ENCODE measurements around the gene PGS1. TPM values are rescaled to one million over a fixed set of nuclear protein-coding genes. Genes with fewer than 3 reads are reported as not detected.

The PGS1 gene
- total and polyA plus RNA-seq, 2 of the 8 experiments (the other 6 are each of a cell fraction or from before 2014, with no cell fraction given) = 46.7 to 60.0 TPM

- Histone ChIP-seq H3K79me1 (ENCODE audit: low read depth, low read length) (peaks cover 4% of the 10 kb centered on the region), H2AK5ac (ENCODE audit: low read depth, low read length) (no peak overlapping the region), H3K56ac (replicated peaks; ENCODE audit: insufficient read length, low read depth, low read length) (no peak overlapping the region), H4K8ac (ENCODE audit: extremely low read depth, insufficient read depth, low read length) (peak overlapping the region; percentile 65; the same call in 1 of the 2 replicates), H3K4me3 (ENCODE audit: extremely low read depth in 1 of 4, insufficient read depth in 2 of 4, low read depth in 3 of 4, low read length in 4 of 4) (no peak overlapping the region), H3K4me2 (ENCODE audit: insufficient read depth in 1 of 2, low read depth in 2 of 2, low read length in 2 of 2) (no peak overlapping the region), H3K27ac (ENCODE audit: low read depth, low read length) (no peak overlapping the region), H3K4ac (replicated peaks; ENCODE audit: insufficient read length, low read depth, low read length) (no peak overlapping the region), H3K23ac (ENCODE audit: insufficient read length) (no peak overlapping the region), H4K5ac (ENCODE audit: insufficient read length, low read depth, low read length) (no peak overlapping the region), H3K36me3 (ENCODE audit: control insufficient read depth in 2 of 4, insufficient read depth in 4 of 4, low read length in 3 of 4) (peaks cover 9 to 46% (median 28%) of the 10 kb centered on the region in 4 experiments; a peak in 7 of 8 replicates), H3K14ac (ENCODE audit: insufficient read length) (no peak overlapping the region), H2BK120ac (replicated peaks; ENCODE audit: low read depth, low read length) (no peak overlapping the region), H2BK15ac (ENCODE audit: low read length) (no peak overlapping the region), H3K9me3 (ENCODE audit: insufficient read depth in 2 of 2, low read depth in 1 of 2, low read length in 1 of 2) (no peaks in the 10 kb centered on the region), H3K79me2 (ENCODE audit: control insufficient read depth in 1 of 2, insufficient read depth in 2 of 2, low read length in 2 of 2) (peaks cover 0 to 13% of the 10 kb centered on the region in 2 experiments; a peak in 1 of 4 replicates), H3K27me3 (replicated peaks in 1 of 4; ENCODE audit: control insufficient read depth in 3 of 4, extremely low read depth in 1 of 4, insufficient read depth in 3 of 4, low read length in 3 of 4) (no peaks in the 10 kb centered on the region), H3K9ac (replicated peaks in 1 of 4; ENCODE audit: extremely low read depth in 1 of 4, low read depth in 3 of 4, low read length in 3 of 4) (no peak overlapping the region), H3K4me1 (replicated peaks in 1 of 4; ENCODE audit: control insufficient read depth in 3 of 4, insufficient read depth in 4 of 4, low read length in 3 of 4) (peaks cover 0 to 7% (median 0%) of the 10 kb centered on the region in 4 experiments; a peak in 3 of 7 replicates), H2BK5ac (ENCODE audit: low read depth, low read length) (peak overlapping the region; percentile 63; the same call in 1 of the 2 replicates), H4K20me1 (replicated peaks in 1 of 2; ENCODE audit: control insufficient read depth in 1 of 2, insufficient read depth in 2 of 2, low read length in 2 of 2) (peaks cover 5 to 8% of the 10 kb centered on the region in 2 experiments), H2BK20ac (ENCODE audit: low read length) (no peak overlapping the region), H3K18ac (ENCODE audit: extremely low read depth, low read length) (no peak overlapping the region), H3K23me2 (ENCODE audit: low read depth, low read length) (no peaks in the 10 kb centered on the region; the same call in 1 of the 2 replicates), H2AFZ (ENCODE audit: low read length) (no peak overlapping the region), H2BK12ac (ENCODE audit: low read depth, low read length) (no peak overlapping the region), H4K91ac (replicated peaks; ENCODE audit: insufficient read length, low read length) (no peak overlapping the region)
- ChIA-PET POLR2A (ENCODE audit: partially characterized antibody) (interaction anchor here (0.6 to 2.2 kb wide), 14 partner anchors 9 to 235 kb away, joined by 3 to 10 read pairs (median 4); partner anchors contain the start of genes AFMID and TK1), CTCF (ENCODE audit: partially characterized antibody) (interaction anchor here (0.5 to 13.7 kb wide), 50 partner anchors 8 to 1764 kb away, joined by 3 to 257 read pairs (median 4); partner anchors contain the start of genes DNAH17 and SOCS3)
- 85% methylated on average over 24 of the region's 24 CpGs; no CpG with 5 or more reads in 1 of the 2 experiments for WGBS, 2 experiments (ENCODE audit: extremely low coverage in 1 of 2, insufficient coverage in 1 of 2, insufficient read length in 1 of 2, insufficient replicate concordance in 2 of 2, low coverage in 1 of 2, low lambda C conversion rate in 2 of 2, missing lambda C conversion rate in 1 of 2)
- DNase-seq (ENCODE audit: low read depth in 1 of 2, low spot score in 2 of 2) (peak; percentile 65 to 95), FAIRE-seq (peak; percentile 66)
- 0 out of 2 replicates have a peak, but pooled peaks have one; percentile 30 for TF ChIP-seq ATF3 (IDR thresholded peaks at IDR 0.05; ENCODE audit: insufficient read depth, low read depth, low read length)
- 0 out of 2 replicates have a peak, but pooled peaks have one; percentile 18 for TF ChIP-seq CREB1 (IDR thresholded peaks at IDR 0.05)
- peak; percentile 64; the same call in 1 of the 2 replicates for TF ChIP-seq GABPA (IDR thresholded peaks at IDR 0.05; ENCODE audit: borderline replicate concordance, insufficient read depth, low read length)
- TF ChIP-seq CTCF (IDR thresholded peaks at IDR 0.05; ENCODE audit: control extremely low read depth in 1 of 3, insufficient read depth in 1 of 3, low read depth in 1 of 3, low read length in 3 of 3) = peak; percentile 98 to 99 (median 99)
- TF ChIP-seq PHF8 (conservative IDR thresholded peaks at IDR 0.05; ENCODE audit: low read depth, low read length) = no peak
- TF ChIP-seq RNF2 (IDR thresholded peaks at IDR 0.05; ENCODE audit: borderline replicate concordance, low read depth, low read length, missing control alignments, poor library complexity, severe bottlenecking) = no peak
- no peak for TF ChIP-seq SRF (IDR thresholded peaks at IDR 0.05; ENCODE audit: low read depth, low read length)
Observed at GRCh38 chr17:78421534-78422266, 43.3 kb downstream of the PGS1 start.
